Measurements from ENCODE around the gene TAB2.

GRCh38 chr6:149359440-149359839 is 41.9 kb downstream of the TAB2 start:
- TF ChIP-seq CTCF (IDR thresholded peaks at IDR 0.05) = no peak
- TF ChIP-seq EZH2 (IDR thresholded peaks at IDR 0.05; ENCODE audit: borderline replicate concordance, insufficient read depth, low read depth, low read length, poor library complexity, severe bottlenecking) = no peak
